WI38 (cell line): ENCODE data around the gene SH2D4B.

ENCODE experiments used
- H3K4me3 ChIP-seq: 2 replicates; pipeline ENCODE4 v1.5.1; 2011; ENCODE audit warnings: low read depth, mild to moderate bottlenecking, control low read depth, low read length
- TF ChIP-seq, protein P1 (sequence below): IDR thresholded peaks from 2 replicates; pipeline ENCODE4 v1.5.1; 2012; ENCODE audit warnings: low read depth, mild to moderate bottlenecking, control low read depth, low read length

The SH2D4B gene

DNA sequence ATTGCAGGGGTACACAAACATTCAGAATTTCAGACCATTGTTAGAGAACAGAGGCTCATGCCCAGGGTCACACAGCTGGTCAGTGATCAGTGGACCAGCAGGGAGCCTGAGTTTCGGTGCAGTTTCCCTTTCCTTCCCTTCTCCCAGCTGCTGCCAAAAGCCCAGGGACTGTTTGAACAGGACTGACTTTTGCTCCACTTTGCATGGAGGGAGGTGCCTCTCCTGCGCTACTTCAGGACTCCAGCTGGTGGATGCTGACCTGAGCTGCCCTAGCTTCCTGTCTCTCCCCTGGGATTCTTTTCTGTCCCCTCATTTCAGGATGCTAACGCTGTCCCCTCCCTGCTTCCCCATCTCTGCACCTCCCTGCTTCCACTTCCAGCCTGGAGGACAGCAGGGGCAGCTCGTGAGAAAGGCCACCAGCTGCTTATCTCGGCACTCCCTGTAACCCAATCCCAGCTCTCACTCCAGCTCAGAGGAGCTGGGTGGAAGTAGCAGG, 14.5 kb downstream of the SH2D4B start:
- no peak overlapping the region for H3K4me3 ChIP-seq
- TF ChIP-seq, protein P1, sequence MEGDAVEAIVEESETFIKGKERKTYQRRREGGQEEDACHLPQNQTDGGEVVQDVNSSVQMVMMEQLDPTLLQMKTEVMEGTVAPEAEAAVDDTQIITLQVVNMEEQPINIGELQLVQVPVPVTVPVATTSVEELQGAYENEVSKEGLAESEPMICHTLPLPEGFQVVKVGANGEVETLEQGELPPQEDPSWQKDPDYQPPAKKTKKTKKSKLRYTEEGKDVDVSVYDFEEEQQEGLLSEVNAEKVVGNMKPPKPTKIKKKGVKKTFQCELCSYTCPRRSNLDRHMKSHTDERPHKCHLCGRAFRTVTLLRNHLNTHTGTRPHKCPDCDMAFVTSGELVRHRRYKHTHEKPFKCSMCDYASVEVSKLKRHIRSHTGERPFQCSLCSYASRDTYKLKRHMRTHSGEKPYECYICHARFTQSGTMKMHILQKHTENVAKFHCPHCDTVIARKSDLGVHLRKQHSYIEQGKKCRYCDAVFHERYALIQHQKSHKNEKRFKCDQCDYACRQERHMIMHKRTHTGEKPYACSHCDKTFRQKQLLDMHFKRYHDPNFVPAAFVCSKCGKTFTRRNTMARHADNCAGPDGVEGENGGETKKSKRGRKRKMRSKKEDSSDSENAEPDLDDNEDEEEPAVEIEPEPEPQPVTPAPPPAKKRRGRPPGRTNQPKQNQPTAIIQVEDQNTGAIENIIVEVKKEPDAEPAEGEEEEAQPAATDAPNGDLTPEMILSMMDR, result no peak

DNA sequence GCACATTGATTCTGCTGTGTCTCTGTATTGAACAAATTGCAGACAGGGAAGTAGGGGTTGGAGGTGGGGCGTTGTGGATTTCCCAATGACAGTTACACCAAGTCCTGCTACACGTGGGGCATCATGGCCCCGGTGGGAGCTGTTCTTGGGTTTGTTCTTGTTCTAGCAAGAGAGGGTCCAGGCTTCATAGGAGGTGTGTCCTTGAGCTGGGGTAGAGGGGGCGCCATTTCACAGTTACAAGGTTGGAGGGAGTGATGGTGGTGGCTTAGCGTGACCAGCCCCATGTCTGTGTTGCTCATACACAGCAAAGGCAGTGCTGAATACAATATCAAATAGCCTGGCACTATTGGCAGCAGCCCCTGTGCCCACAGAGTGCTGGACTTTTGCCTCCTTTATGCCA, 15.7 kb downstream of the SH2D4B start:
- no peak overlapping the region for H3K4me3 ChIP-seq
- TF ChIP-seq, protein P1, result no peak

DNA sequence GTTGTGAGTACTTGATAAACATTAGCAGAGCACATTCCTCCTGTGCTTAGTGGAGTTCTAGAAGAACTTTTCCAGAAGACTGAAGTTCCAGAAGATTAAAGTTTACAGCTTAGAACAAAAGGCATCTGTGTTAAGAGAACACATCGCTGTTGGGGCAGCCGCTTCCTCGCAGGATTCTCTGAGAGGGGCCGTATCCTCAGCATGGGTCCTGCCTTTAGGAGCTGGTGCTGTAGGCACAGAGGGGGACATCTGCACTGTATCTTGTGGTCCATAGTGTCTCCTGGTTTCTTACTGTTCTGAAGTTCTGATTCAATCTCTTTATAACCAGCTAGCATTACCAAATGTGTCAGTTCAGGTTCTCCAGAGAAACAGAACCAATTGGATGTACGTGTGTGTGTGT, 16.3 kb downstream of the SH2D4B start:
- no peak overlapping the region for H3K4me3 ChIP-seq
- TF ChIP-seq, protein P1, result no peak

DNA sequence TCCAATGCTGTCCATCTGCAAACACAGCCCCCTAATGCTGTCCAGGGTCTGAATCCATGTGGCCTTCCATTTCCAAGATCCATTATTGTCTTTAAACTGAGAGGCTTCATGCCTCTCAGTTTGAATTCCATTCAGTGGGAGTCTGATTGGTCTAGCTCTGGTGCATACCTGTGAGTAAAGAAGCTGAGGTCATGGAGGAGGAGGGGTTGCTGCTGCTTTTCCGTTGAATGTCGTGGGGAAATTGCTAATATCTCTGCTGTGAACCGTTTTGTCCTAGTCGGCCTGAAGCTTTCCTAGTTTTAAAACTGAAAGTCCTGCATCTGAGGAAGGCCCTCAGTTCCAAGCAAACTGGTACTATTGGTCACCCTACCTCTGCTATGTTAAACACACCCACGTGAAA, 17.7 kb downstream of the SH2D4B start:
- H3K4me3 ChIP-seq, result no peak overlapping the region
- TF ChIP-seq, protein P1, result no peak

DNA sequence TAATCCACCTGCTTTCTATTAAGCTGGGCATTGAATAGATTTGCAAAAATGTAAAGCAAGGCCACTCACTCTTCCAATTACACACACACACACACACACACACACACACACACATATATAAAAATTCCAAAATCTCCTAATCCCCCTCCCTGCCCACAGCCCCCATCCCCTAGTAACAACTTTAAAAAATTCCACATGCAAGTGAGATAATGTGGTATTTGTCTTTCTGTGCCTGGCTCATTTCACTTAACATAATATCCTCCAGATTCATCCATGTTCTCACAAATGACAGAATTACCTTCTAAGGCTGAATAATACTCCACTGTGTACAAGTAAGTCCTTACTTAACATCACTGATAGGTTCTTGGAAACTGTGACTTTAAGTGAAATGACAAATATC, 24.2 kb downstream of the SH2D4B start:
- TF ChIP-seq, protein P1, result no peak

DNA sequence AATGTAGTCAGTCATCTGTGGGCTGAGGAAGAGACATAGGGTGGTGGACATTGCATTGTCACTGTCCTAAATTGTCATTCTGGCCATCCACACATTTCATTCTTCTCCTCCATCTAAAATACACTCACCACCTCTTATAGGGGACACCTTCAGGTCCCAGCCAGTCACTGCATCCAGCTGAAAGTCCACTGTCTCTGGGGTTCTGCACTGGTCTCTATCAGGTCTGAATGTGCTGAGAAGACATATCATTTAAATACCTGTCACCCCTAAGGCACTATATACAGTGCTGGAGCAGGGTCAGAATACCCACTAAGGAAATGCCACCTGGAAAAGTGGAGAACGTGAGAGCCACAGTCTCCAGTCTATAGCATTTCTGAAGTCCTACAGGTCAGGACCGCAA, 29.6 kb downstream of the SH2D4B start:
- H3K4me3 ChIP-seq, result no peak overlapping the region
- TF ChIP-seq, protein P1, result no peak

More for the DNA sequence above, 24.2 kb downstream of the SH2D4B start:
- H3K4me3 ChIP-seq, result no peak overlapping the region

DNA sequence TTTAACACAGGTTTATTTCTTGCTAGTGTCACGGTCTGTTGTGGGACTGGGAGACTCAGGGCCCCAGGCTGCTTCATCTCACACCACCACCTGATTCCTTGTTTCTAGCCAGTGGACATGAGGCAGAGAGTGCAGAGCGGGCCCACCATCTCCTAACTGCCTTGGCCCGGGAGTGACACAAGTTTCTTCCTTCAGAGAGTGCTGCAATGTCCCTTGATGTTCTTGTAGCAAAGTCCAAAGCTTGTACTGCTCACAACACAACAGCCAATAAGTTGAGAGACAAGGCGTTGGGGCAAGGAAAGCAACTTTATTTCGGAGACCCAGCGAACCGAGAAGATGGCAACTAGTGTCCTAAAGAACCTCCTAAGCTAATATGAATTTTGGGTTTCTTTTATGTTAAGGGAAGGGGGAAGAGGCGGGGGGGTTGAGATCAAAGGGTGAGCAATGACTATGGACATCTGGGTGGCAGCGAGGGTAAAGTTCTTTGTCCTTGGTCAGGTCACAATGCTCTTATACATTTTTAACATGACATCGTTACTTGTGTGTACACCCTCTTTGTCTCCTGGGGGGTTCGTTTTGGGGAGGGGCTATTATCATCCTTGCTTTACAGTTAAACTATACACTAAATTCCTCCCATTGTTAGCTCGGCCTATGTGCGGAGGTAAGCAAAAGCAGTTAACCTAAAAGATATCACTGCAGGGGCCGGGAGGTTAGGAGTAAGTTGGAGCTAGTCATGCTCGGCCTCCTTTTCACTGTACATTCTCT, 31.6 kb downstream of the SH2D4B start:
- H3K4me3 ChIP-seq, result no peak overlapping the region
- TF ChIP-seq, protein P1, result no peak
